ENCODE results near the gene NTM. TPM values are rescaled to one million over a fixed set of nuclear protein-coding genes. Genes with fewer than 3 reads are reported as not detected.

The NTM gene
- total RNA-seq, 2 donors from 2014 or later = 1.7 to 3.6 TPM

DNA sequence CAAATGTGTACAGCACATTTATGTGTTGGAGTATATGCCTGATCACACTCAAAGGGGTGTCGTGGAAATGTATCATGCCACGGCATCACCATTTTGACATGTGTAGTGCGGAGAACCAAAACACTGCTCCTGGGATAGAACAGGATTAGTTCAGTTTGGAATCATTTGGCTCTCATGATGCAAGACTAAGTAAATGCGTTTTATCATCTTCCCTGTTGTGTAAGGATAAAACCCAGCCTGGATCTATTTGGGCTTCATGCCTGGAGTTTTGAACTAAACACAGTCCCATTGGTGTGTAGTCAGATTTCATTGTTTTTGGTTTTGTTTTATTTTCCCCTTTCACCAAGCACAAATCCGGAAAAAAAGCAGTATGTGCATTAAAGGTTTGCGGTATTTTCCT lies 574.3 kb downstream of the NTM start:
- 92 to 95% methylated on average over 6 of the region's 6 CpGs for WGBS, 2 experiments (ENCODE audit: insufficient coverage in 1 of 2, insufficient read length in 1 of 2)
- no peak overlapping the region for H3K27ac ChIP-seq (ENCODE audit: low read depth, low read length)
- H3K9ac ChIP-seq (ENCODE audit: extremely low read depth, low read length, poor library complexity, severe bottlenecking) = no peak overlapping the region
- Mint-ChIP-seq H3K4me1 (no peaks in the 10 kb centered on the region), H3K9me3 (no peaks in the 10 kb centered on the region), H3K4me3 (no peak overlapping the region), H3K27ac (no peak overlapping the region), H3K36me3 (ENCODE audit: low read depth) (no peaks in the 10 kb centered on the region), H3K27me3 (ENCODE audit: insufficient read depth) (no peaks in the 10 kb centered on the region)
- no peaks in the 10 kb centered on the region for H3K36me3 ChIP-seq (ENCODE audit: control insufficient read depth, insufficient read depth, low read length)
- no peak for DNase-seq
- H3K4me1 ChIP-seq (ENCODE audit: control insufficient read depth, insufficient read depth, low read length) = no peaks in the 10 kb centered on the region
- H3K4me3 ChIP-seq (ENCODE audit: low read length) = no peak overlapping the region
- H3K27me3 ChIP-seq (ENCODE audit: control insufficient read depth, insufficient read depth, low read length, poor library complexity, severe bottlenecking) = no peaks in the 10 kb centered on the region
- TF ChIP-seq, protein P1, sequence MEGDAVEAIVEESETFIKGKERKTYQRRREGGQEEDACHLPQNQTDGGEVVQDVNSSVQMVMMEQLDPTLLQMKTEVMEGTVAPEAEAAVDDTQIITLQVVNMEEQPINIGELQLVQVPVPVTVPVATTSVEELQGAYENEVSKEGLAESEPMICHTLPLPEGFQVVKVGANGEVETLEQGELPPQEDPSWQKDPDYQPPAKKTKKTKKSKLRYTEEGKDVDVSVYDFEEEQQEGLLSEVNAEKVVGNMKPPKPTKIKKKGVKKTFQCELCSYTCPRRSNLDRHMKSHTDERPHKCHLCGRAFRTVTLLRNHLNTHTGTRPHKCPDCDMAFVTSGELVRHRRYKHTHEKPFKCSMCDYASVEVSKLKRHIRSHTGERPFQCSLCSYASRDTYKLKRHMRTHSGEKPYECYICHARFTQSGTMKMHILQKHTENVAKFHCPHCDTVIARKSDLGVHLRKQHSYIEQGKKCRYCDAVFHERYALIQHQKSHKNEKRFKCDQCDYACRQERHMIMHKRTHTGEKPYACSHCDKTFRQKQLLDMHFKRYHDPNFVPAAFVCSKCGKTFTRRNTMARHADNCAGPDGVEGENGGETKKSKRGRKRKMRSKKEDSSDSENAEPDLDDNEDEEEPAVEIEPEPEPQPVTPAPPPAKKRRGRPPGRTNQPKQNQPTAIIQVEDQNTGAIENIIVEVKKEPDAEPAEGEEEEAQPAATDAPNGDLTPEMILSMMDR (conservative IDR thresholded peaks at IDR 0.05) = no peak
- H3K9me3 ChIP-seq (ENCODE audit: control insufficient read depth, low read length) = no peaks in the 10 kb centered on the region

DNA sequence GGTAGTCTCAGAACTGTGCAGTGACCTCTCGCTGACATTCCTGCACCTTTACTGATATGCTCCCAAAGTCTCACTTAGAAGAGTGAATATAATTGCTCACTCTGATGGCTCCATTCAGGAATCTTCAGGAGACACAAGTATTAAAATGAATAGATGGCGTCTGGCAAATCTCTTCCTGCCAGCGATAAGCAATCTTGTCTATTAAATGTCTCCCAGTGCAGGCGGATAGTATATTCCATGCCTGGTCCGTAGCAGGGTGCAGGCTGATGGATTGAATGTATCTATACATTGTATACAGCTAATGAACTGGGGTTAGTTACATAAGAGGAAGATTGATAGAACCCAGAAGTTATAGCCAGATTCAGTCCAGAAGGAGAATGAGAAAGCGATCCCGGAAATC lies 575.3 kb downstream of the NTM start:
- 92 to 98% methylated on average over 6 to 7 of the region's 7 CpGs for WGBS, 2 experiments (ENCODE audit: insufficient coverage in 1 of 2, insufficient read length in 1 of 2)
- H3K27ac Mint-ChIP-seq = no peak overlapping the region

DNA sequence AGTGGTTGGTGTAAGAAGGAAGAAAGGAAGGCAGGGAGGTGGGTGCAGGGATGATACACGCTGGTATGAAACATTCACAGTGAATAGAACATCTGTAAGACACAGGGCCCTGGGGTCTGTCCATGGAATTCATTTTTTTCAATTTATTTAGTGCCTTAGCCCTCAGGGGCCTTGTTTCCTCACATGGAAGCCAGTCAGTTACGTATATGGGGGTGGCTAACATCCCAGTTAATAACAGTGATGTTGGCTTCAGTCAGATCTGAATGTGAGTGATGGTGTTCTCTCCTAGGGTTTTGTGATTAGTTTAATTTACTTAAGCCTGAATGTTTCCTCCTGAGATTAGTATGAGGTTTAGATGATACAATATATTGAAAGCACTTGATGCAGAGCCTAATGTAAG lies 577.1 kb downstream of the NTM start:
- TF ChIP-seq, protein P1 (conservative IDR thresholded peaks at IDR 0.05) = no peak
- H3K27me3 Mint-ChIP-seq (ENCODE audit: insufficient read depth) = no peaks in the 10 kb centered on the region
- no peaks in the 10 kb centered on the region for H3K36me3 Mint-ChIP-seq (ENCODE audit: low read depth)
- no peak overlapping the region for H3K4me3 Mint-ChIP-seq
- H3K4me1 Mint-ChIP-seq = no peaks in the 10 kb centered on the region
- 83 to 84% methylated on average over 2 of the region's 2 CpGs for WGBS, 2 experiments (ENCODE audit: insufficient coverage in 1 of 2, insufficient read length in 1 of 2)
- Histone ChIP-seq H3K36me3 (ENCODE audit: control insufficient read depth, insufficient read depth, low read length) (no peaks in the 10 kb centered on the region), H3K27me3 (ENCODE audit: control insufficient read depth, insufficient read depth, low read length, poor library complexity, severe bottlenecking) (no peaks in the 10 kb centered on the region), H3K9ac (ENCODE audit: extremely low read depth, low read length, poor library complexity, severe bottlenecking) (no peak overlapping the region), H3K27ac (ENCODE audit: low read depth, low read length) (no peak overlapping the region), H3K4me1 (ENCODE audit: control insufficient read depth, insufficient read depth, low read length) (no peaks in the 10 kb centered on the region), H3K4me3 (ENCODE audit: low read length) (no peak overlapping the region), H3K9me3 (ENCODE audit: control insufficient read depth, low read length) (no peaks in the 10 kb centered on the region)
- H3K9me3 Mint-ChIP-seq = no peaks in the 10 kb centered on the region
- H3K27ac Mint-ChIP-seq = no peak overlapping the region
- no peak for DNase-seq

More for the DNA sequence above, 575.3 kb downstream of the NTM start:
- Histone ChIP-seq H3K4me1 (ENCODE audit: control insufficient read depth, insufficient read depth, low read length) (no peaks in the 10 kb centered on the region), H3K27ac (ENCODE audit: low read depth, low read length) (no peak overlapping the region), H3K4me3 (ENCODE audit: low read length) (no peak overlapping the region), H3K9me3 (ENCODE audit: control insufficient read depth, low read length) (no peaks in the 10 kb centered on the region), H3K9ac (ENCODE audit: extremely low read depth, low read length, poor library complexity, severe bottlenecking) (no peak overlapping the region), H3K27me3 (ENCODE audit: control insufficient read depth, insufficient read depth, low read length, poor library complexity, severe bottlenecking) (no peaks in the 10 kb centered on the region), H3K36me3 (ENCODE audit: control insufficient read depth, insufficient read depth, low read length) (no peaks in the 10 kb centered on the region)
- Mint-ChIP-seq H3K9me3 (no peaks in the 10 kb centered on the region), H3K27me3 (ENCODE audit: insufficient read depth) (no peaks in the 10 kb centered on the region), H3K4me3 (no peak overlapping the region), H3K4me1 (no peaks in the 10 kb centered on the region), H3K36me3 (ENCODE audit: low read depth) (no peaks in the 10 kb centered on the region)
- no peak for DNase-seq
- TF ChIP-seq, protein P1 (conservative IDR thresholded peaks at IDR 0.05) = no peak
